EH (cell line): ENCODE results near the gene QSER1.
A peak's percentile ranks its signal among the peaks of the same experiment; 100 is the strongest.

Experiments
- DNase-seq: peaks from one replicate; pipeline ENCODE4 v3.0.0-alpha.2; 2015; ENCODE audit warnings: low read depth

Gene QSER1

DNA sequence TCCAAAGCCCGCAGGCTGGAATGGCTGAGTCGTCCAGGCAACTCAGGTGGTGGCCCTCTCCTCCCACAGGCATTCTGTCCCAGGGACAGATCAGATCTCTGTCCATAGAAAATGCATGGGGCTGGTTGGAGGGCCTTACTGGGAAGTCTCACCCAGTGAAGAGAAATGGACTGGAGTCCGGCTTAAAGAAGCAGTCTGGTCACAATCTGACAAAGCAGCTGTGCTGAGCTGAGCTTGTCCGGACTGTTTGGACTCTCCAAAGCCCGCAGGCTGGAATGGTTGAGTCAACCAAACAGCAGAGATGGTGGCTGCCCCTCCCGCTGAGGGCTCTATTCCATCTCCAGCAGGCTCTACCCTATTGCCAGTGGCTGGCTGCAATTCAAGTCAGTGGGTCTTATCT lies 108.7 kb downstream of the QSER1 start:
- DNase-seq = peak; percentile 16

DNA sequence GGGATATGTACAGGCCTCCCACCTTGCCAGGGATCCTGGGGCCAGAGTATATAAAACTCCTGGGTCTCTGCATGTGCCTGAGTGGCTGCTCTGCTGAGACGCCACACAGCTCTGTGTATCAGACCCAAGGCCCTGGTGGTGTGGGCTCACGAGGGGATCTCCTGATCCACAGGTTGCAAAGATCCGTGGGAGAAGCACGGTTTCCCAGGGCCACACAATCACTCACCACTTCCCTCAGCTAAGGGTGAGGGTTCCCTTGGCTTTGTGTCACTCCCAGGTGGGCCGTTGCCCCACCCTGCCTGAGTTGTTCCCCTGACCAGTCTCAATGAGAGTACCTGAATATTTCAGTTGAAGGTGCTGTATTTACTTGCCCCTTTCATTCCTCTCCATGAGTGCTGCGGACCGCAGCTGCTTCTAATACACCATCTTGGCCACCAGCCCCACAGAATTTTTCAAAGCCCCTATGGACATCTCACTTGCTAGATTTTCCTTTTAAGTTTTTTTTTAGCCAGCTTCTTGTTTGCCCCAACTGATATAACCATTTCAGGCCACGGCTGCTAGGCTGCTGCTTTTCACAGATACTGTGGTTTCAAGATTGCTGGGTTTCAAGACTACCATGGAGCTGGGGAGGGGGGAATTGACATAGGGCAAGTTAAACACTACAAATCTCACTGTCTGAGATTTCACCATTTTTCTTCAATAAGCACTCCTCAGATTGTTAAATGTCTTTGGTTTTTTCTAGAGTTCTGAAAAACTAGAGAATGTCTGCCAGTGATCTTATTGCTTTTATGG lies 109.3 kb downstream of the QSER1 start:
- no peak for DNase-seq

- DNase-seq = no peak
Measured at GRCh38 chr11:33005175-33005574, 112.6 kb downstream of the QSER1 start.

GRCh38 chr11:33006010-33006409 lies 113.4 kb downstream of the QSER1 start:
- no peak for DNase-seq

- peak; percentile 14 for DNase-seq
Measured at GRCh38 chr11:33013755-33014154, 121.1 kb downstream of the QSER1 start.

DNA sequence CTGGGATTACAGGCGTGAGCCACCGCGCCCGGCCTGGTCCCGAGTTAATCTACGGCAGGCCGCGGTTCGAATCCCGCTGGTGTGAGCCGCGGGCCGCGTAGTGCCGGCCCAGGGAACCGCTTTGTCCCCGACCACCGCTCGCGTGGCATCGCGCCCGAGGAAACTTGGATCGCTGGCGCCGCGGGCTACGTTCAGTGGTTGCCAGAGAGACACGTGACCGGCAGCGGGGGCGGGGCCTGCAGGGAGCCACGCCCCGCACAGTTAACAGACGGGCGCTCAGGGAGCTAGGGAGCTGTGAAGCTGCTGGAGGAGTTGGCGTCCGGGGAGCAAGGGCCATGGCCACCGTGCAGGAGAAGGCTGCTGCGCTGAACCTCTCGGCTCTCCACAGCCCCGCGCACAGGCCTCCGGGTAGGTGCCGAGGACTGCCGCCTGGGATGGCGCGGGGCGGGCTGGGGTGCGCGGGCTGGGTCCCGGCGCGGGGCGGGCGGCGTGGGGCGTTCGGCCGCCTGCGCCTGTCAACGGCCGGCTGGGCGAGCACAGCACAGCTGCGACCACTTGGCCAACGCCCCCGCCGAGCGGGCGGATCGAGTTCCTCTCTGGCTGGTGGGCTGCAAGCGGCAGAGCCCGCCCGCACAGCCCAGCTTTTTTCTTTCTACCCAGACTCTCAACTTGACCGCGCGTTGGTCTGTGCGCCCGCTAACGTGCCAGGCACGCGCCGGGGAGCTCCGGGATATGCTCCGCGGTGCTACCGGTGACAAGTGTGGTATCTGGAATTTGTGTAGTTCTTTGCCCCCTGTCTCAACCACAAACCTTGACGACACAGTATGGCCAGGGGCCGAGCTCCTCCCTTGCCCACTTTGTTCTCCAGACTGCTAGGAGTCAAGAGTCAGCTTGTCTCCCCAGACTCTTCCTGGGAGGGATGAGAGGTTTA lies 123.3 kb downstream of the QSER1 start, which contains the start of gene DEPDC7:
Gene DEPDC7 (plus strand): TSS at position 258 of the 931 bp plus-strand sequence. CDS start 78 bp downstream, at position 336.
- peak; percentile 90 for DNase-seq

- DNase-seq = peak; percentile 50
Measured at GRCh38 chr11:33016654-33017053, 124.0 kb downstream of the QSER1 start.

DNA sequence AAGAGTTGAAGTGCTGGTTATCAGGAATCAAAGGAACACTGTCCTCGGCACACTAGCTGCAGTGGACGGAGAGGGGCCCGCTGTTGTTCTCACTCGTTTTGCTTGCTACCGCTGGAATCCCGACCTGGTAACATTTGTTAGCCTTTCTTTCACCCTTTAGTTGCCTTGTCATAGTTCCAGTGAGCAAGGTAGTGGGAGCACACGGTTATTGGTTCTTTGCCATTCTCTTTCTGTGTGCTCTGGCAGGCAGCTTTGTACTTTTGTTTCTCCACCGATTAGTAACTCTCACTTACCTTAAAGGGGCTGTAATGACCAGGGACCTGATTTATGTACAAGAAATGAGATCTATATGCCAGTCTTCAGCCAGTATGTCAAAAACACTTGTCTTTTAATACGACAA lies 124.9 kb downstream of the QSER1 start:
- DNase-seq = no peak

DNA sequence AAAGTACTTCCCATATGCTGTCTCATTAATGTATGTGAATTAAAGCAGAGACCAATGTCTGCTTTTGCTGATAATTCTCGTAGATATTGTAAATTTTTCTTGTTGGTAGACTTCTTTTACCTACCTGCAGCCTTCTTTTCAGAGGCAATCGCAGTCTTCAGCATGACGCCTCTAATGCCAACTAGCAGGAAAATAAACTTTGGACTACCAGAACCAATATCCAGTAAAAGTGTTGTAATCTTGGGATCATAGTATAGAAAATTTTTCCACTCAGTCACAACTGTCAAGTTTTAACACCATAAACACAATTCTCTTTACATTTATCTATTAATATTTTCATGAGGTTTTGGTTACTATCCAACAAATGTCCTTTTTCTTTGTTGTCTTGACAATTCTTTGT lies 125.4 kb downstream of the QSER1 start:
- DNase-seq = no peak

DNA sequence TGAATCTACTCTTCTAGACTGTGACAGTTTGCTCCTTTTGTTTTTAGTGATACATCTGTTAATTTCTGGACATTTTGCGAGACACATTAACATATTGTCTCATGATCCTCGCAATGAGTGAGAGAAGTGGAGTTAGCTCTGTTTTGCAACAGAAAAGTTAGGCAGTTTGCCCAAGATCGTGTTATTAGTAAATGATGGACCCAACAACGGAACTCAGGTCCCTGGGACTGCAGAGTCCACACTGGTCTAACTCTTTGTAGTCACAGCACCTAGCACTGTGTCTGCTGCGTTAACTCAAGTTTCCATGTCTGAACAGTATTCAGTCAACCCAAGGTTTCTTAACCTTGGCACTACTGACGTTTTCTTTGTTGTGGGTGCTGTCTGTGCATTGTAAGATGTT lies 126.2 kb downstream of the QSER1 start:
- DNase-seq = no peak

DNA sequence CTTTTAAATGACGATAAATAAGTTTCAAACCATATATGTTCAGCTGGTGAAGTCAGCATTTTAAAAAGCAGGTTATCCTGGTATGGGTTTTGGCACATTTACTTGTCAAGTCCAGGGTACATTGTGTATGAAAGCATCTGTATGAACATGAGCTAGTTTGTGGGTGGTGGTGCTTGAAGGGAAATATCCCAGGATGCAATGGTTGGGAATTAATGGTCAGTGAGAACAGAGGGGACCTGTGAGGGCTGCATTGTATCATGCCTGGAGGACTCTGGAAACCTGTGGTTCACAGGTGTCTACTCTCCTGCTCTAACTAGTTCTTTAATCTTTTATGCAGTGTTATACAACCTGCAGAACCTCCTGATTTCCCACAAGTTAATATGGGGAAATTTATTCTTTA lies 128.9 kb downstream of the QSER1 start:
- no peak for DNase-seq

DNA sequence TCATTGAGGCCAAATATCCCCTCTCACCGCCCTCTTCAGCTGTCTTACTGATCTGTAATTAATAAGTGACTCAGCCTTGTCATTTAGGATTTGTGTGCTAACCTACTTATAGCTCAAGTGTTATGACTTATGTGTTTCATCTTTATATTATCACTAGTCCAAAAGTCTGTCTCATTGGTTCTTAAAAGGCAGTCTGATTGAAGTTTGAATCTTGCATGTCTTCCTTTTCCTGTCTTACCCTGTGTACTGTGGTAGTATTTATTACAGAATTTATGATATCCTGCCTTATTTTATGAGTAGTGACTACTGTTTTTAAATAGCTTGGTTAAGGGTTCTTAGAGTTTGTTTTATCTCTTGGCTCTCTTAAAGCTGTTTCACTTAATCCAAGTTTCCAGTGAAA lies 129.3 kb downstream of the QSER1 start:
- peak; percentile 27 for DNase-seq

DNA sequence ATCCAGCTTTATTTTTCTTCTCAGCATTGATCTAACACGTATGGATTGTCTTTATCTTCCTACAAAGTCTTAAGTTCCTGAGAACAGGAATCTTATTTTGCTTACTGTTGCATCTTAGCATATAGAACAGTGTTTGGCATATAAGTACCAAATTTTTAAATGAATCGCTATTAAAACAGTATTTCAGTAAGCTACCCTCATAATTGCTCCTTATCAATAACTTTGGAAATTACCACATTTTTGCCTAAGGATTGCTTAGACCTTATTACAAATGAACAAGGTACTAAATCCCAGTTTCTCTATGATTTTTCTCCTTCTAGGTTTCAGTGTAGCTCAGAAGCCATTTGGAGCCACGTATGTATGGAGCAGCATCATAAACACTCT lies 132.7 kb downstream of the QSER1 start:
- DNase-seq = no peak

GRCh38 chr11:33027233-33027632 lies 134.6 kb downstream of the QSER1 start:
- DNase-seq = peak; percentile 25

DNA sequence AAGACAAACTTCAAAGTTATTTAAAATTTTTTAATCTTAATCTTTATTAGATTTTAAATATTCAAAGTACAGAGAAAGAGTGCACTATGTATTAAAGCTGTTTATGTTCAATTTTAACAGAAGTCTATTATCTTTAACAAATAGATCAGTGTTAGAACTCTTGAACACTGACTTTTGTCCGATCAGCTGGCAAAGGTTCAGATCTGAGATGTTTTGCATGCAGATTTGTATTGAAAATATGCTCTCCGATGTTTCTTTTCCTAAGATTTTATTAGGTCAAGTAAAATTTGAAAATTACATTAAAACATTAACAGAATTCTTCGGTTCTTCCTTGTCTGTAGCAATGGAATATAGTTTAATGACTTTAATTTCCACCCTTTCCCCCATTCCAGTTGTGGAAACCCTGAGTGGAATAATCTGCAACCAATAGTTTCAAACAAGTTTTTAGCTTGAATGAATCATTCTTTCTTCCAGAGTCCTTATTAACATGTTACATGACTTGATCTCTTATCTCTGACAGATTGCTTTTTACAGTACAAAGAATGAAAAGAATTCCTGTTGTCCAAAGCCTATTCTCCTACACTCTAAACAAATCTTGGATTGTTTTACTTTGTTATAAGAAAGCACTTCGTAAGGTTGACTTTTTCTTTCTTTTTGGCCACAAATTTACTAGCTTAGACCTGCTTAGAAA lies 135.4 kb downstream of the QSER1 start:
- peak; percentile 63 for DNase-seq

DNA sequence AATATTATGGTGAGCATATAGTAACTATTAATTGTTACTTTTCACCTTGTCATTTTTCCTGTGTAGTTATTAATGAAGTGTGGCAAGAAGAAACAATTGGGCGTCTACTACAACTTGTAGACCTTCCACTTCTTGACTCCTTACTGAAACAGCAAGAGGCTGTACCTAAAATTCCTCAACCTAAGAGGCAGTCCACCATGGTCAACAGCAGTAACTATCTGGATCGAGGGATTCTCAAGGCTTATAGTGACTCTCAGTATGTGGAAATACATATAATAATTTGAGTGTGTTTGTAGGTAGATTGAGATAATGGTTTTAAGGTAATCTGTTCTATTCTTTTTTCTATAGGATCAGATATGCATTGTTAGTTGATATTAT lies 135.9 kb downstream of the QSER1 start:
- no peak for DNase-seq

DNA sequence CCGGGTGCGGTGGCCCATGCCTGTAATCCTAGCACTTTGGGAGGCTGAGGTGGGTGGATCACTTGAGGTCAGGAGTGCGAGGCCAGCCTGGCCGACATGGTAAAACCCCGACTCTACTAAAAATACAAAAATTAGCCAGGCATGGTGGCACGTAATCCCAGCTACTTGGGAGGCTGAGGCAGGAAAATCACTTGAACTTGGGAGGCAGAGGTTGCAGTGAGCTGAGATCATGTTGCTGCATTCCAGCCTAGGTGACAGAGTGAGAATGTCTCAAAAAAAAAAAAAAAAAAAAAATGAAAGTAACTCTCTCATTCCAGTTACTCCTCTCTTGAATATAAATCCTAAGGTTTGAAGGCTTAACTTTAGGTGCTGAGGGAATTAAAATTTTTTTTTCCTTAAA lies 136.6 kb downstream of the QSER1 start:
- peak; percentile 32 for DNase-seq
